ENCODE results near the gene PTPRD. TPM values are rescaled to one million over a fixed set of nuclear protein-coding genes. Genes with fewer than 3 reads are reported as not detected.

The PTPRD gene
- total RNA-seq, 1 experiment from 2014 or later = 0.02 TPM

DNA sequence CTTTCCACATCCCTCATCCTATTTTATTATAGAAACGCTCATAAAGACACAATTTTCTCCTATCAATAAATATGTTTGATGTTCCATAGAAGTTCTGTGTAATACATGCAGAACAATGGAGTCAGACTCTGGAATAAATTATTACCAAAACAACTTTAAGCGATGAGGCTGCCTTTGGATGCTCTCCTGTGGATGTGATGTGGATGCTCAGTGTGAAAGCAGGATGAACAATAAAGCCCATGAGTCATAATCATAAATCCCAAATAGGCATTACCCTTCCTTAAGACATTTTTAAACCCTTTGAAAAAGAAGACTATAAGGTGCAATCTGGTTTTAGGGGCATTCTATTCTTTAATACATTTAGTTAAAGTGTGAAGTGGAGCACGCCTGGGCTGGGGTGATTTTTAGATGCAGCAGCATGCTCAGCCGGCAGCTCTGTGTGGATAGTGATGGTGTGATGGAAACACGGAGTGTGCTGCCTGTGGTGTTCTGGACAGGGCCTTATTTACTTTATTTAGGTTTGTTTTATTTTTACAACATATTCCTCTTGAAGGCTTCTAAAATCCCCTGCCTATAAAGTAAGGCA, 991.4 kb downstream of the PTPRD start:
- no peak overlapping the region for H3K9ac ChIP-seq (ENCODE audit: low read length)
- POLR2A ChIA-PET = no interaction called here

More for the DNA sequence above, 991.4 kb downstream of the PTPRD start:
- ChIA-PET CTCF (no interaction called here), RAD21 (ENCODE audit: low non-redundant PET in 1 of 2, low total read pairs in 2 of 2, uncharacterized antibody in 2 of 2, unreplicated experiment in 2 of 2) (no interaction called here)
- no TSS peak for BruUV-seq (replicated peaks)
- Histone ChIP-seq H3K9me3 (ENCODE audit: control insufficient read depth in 1 of 2, insufficient read depth in 1 of 2, low read depth in 1 of 2, low read length in 2 of 2) (peaks cover 13 to 17% of the 10 kb centered on the region in 2 experiments; a peak in 2 of 4 replicates), H3K4me1 (ENCODE audit: control insufficient read depth in 1 of 2, insufficient read depth in 2 of 2, low read length in 2 of 2) (no peaks in the 10 kb centered on the region), H3K36me3 (ENCODE audit: control insufficient read depth in 1 of 2, insufficient read depth in 2 of 2, low read length in 2 of 2) (no peaks in the 10 kb centered on the region), H3K9me2 (ENCODE audit: insufficient read depth) (no peaks in the 10 kb centered on the region), H4K20me1 (ENCODE audit: insufficient read depth) (no peaks in the 10 kb centered on the region), H3K4me2 (ENCODE audit: low read length) (no peak overlapping the region), H3K27me3 (ENCODE audit: insufficient read depth, low read length) (no peaks in the 10 kb centered on the region), H2AFZ (ENCODE audit: low read depth, low read length, poor library complexity, severe bottlenecking) (no peak overlapping the region), H3K4me3 (replicated peaks in 1 of 2; ENCODE audit: low read depth in 1 of 2, low read length in 2 of 2) (no peak overlapping the region), H3K79me2 (ENCODE audit: insufficient read depth, low read length) (no peaks in the 10 kb centered on the region), H3K27ac (ENCODE audit: low read depth, low read length) (no peak overlapping the region)
- DNase-seq (ENCODE audit: low read depth, low spot score) (no peak), ATAC-seq (no peak)
- TF ChIP-seq, protein P1, sequence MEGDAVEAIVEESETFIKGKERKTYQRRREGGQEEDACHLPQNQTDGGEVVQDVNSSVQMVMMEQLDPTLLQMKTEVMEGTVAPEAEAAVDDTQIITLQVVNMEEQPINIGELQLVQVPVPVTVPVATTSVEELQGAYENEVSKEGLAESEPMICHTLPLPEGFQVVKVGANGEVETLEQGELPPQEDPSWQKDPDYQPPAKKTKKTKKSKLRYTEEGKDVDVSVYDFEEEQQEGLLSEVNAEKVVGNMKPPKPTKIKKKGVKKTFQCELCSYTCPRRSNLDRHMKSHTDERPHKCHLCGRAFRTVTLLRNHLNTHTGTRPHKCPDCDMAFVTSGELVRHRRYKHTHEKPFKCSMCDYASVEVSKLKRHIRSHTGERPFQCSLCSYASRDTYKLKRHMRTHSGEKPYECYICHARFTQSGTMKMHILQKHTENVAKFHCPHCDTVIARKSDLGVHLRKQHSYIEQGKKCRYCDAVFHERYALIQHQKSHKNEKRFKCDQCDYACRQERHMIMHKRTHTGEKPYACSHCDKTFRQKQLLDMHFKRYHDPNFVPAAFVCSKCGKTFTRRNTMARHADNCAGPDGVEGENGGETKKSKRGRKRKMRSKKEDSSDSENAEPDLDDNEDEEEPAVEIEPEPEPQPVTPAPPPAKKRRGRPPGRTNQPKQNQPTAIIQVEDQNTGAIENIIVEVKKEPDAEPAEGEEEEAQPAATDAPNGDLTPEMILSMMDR (IDR thresholded peaks at IDR 0.05 in 2 of 3, conservative IDR thresholded peaks at IDR 0.05 in 1 of 3; ENCODE audit: borderline replicate concordance in 1 of 3, insufficient read depth in 1 of 3, low read depth in 2 of 3, low read length in 2 of 3) = no peak
- no peak for TF ChIP-seq FOSL1 (IDR thresholded peaks at IDR 0.05; ENCODE audit: low read depth)
- no peak for TF ChIP-seq ZFX (IDR thresholded peaks at IDR 0.05)
- TF ChIP-seq ATF3 (IDR thresholded peaks at IDR 0.05) = no peak
- no peak for TF ChIP-seq REST (IDR thresholded peaks at IDR 0.05; ENCODE audit: low read depth)
- TF ChIP-seq MAX (IDR thresholded peaks at IDR 0.05) = no peak
- no peak for TF ChIP-seq YY1 (IDR thresholded peaks at IDR 0.05; ENCODE audit: extremely low read depth, insufficient replicate concordance, low read depth, low read length)
- TF ChIP-seq SIN3A (IDR thresholded peaks at IDR 0.05; ENCODE audit: low read depth) = no peak
- no peak for TF ChIP-seq ELF1 (IDR thresholded peaks at IDR 0.05; ENCODE audit: borderline replicate concordance, low read depth)
- intact Hi-C loops (cut with micrococcal nuclease) = no loop called here
